IPS-18a (cell line): ENCODE results near the gene PRPF31.
"Not testable (repeated sequence)": the region's sequence is repeated elsewhere in the genome, so short reads cannot be mapped to it uniquely, and the experiment has no call there.

Source experiments
- H3K27ac ChIP-seq: one replicate; pipeline ENCODE4 v1.5.1; 2013; ENCODE audit warnings: low read length
- H3K27me3 ChIP-seq: one replicate; pipeline ENCODE4 v1.6.1; 2013; ENCODE audit warnings: mild to moderate bottlenecking, low read length; ENCODE audit not compliant: control insufficient read depth, insufficient read depth
- H3K36me3 ChIP-seq: one replicate; pipeline ENCODE4 v1.6.1; 2013; ENCODE audit warnings: low read depth, low read length; ENCODE audit not compliant: control insufficient read depth
- H3K4me1 ChIP-seq: one replicate; pipeline ENCODE4 v1.6.1; 2013; ENCODE audit warnings: low read depth, low read length; ENCODE audit not compliant: control insufficient read depth
- H3K4me3 ChIP-seq: one replicate; pipeline ENCODE4 v1.5.1; 2013; ENCODE audit warnings: low read length
- H3K9ac ChIP-seq: one replicate; pipeline ENCODE4 v1.6.1; 2013; ENCODE audit warnings: mild to moderate bottlenecking, low read length, moderate library complexity
- H3K9me3 ChIP-seq: one replicate; pipeline ENCODE4 v1.6.1; 2013; ENCODE audit warnings: low read depth, low read length; ENCODE audit not compliant: control insufficient read depth

Gene PRPF31

DNA sequence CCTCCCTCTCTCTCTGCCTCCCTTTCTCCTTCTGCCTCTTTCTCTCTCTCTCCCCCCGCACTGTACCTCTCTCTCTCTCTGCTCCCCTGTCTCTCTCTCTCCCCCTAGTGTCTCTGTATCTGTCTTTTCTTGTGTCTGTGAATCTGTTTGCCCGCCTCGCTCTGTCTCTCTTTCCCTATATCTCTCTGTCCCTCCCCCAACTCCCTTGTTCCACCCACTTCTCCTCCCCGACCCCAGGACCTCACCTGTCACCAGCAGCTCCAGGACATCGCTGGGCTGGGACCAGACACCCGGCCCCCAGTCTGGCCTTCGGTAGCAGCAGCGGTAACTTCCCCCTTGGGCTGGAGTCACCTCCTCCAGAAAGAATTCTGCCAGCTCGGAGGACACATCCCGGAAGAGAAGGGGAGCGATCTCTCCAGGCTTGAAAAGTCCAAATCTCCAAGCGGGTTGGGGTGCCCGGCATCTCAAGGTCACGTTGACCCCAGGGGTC is 18.9 kb upstream of the PRPF31 start:
- no peaks in the 10 kb centered on the region for H3K36me3 ChIP-seq
- peak overlapping the region; percentile 59 for H3K4me3 ChIP-seq
- H3K4me1 ChIP-seq = peaks cover 8% of the 10 kb centered on the region
- H3K9me3 ChIP-seq = no peaks in the 10 kb centered on the region
- H3K27me3 ChIP-seq = peaks cover 29% of the 10 kb centered on the region
- H3K9ac ChIP-seq = peak overlapping the region; percentile 42
- H3K27ac ChIP-seq = no peak overlapping the region

DNA sequence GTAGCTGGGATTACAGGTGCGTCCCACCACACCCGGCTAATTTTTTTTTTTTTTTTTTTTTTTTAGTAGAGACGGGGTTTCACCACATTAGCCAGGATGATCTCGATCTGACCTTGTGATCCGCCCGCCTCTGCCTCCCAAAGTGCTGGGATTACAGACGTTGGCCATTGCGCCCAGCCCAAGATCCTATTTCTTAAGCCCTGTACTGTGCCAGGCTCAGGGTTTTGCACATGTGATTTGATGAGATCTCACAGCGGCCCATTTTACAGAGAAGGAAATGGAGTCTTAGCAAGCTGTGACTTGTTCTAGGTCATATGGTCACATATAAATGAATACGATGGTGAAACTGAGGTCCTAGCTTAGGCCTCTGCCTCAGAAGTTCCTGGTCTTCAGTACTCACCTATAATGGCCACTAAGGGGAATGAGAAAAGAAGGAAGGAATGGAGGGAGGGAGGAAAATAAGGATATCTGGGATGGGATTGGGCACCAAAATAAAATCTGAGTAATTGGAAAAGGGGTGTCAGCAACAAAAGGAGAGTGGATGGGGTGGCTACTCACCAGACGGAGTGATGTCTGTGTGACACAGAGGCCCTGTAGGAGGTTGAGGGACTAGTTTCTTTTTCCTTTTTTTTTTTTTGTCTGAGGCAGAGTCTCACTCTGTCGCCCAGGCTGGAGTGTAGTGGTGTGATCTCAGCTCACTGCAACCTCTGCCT is 16.2 kb upstream of the PRPF31 start:
- no peak overlapping the region for H3K9ac ChIP-seq
- H3K4me3 ChIP-seq = no peak overlapping the region
- no peak overlapping the region for H3K27ac ChIP-seq
- no peaks in the 10 kb centered on the region for H3K9me3 ChIP-seq
- H3K4me1 ChIP-seq = peaks cover 8% of the 10 kb centered on the region
- peaks cover 28% of the 10 kb centered on the region for H3K27me3 ChIP-seq
- no peaks in the 10 kb centered on the region for H3K36me3 ChIP-seq

DNA sequence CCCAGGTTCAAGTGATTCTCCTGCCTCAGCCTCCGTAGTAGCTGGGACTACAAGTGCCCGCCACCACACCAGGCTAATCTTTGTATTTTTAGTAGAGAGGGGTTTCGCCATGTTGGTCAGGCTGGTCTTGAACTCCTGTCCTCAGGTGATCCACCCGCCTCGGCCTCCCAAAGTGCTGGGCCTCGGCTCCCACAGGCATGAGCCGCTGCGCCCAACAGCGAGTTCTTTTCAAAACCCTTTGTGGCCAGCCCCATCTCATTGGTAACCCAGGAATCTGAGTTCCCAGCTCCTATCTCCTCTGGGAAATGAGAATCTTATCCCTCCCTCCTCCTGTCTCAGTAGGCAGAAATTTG is 15.7 kb upstream of the PRPF31 start:
- not testable (repeated sequence) for H3K27ac ChIP-seq, H3K4me1 ChIP-seq, H3K9ac ChIP-seq, H3K36me3 ChIP-seq, H3K4me3 ChIP-seq, H3K9me3 ChIP-seq
- peaks cover 22% of the 10 kb centered on the region for H3K27me3 ChIP-seq

DNA sequence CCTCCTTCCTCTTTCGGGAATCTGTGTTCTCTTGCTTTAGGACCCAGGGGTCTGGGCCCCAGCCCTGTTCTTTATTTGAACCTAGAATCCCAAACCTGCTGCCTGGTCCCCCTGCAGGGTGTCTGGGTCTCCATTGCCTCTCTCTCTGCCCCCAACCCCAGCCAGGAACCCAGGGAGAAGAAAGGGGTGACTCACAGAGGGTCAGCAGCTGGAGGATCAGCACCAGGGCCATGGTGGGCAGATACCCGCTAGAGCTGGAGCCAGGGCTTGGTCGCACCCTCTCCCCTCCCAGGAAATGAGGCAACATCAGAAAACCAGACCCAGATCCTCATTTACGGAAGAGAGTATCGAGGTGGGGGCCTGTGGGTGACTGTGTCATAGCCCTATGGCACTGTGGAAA is 15.0 kb upstream of the PRPF31 start, which contains the start of gene OSCAR:
TSS of gene OSCAR (minus strand) at position 243 of the 400 bp plus-strand sequence. CDS start at position 232, 11 bp downstream.
- peaks cover 8% of the 10 kb centered on the region for H3K4me1 ChIP-seq
- no peak within 1 kb of the TSS for H3K27ac ChIP-seq
- no peaks in the 10 kb centered on the region for H3K9me3 ChIP-seq
- peaks cover 2% of the 10 kb centered on the region for H3K36me3 ChIP-seq
- no peak within 1 kb of the TSS for H3K4me3 ChIP-seq
- peaks cover 15% of the 10 kb centered on the region for H3K27me3 ChIP-seq
- no peak within 1 kb of the TSS for H3K9ac ChIP-seq

DNA sequence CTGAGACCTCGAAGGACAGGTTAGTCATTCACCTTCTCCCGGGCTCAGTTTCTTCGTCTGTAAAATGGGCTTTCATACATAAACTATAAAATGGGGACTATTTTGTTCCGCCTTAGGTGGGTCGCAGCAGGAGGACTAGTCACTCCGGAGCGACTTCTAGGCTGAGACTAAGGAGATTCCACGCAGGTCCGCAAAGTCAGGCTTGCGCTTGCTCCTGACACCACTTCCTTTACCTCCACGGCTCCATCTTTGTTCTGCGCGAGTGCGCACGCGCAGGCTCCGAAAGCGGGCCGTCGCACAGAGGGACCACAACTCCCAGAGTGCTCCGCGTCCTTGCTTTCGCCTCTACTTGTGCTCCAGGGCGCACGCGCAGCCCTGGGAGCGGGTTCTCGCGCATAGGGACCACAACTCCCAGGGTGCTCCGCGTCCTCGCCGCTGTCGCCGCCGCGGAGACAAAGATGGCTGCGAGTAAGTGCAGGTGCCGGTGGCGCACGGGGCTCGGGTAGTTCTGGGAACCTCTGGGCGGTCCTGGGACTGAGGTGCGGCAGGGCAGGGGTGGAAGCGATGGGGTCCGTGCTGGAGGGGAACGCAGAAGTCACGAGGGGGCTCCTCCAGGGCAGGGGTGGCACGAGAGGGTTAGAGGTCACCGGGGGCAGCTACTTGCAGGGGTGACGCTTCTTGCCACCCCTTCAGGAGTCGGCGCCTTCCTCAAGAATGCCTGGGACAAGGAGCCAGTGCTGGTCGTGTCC is 13.0 kb upstream of the PRPF31 start, which contains the start of gene NDUFA3:
TSS of gene NDUFA3 (plus strand) at position 435 of the 749 bp plus-strand sequence. CDS start at position 459, 24 bp downstream.
- Histone ChIP-seq H3K9me3 (no peaks in the 10 kb centered on the region), H3K4me3 (peak within 1 kb of the TSS; percentile 97)

DNA sequence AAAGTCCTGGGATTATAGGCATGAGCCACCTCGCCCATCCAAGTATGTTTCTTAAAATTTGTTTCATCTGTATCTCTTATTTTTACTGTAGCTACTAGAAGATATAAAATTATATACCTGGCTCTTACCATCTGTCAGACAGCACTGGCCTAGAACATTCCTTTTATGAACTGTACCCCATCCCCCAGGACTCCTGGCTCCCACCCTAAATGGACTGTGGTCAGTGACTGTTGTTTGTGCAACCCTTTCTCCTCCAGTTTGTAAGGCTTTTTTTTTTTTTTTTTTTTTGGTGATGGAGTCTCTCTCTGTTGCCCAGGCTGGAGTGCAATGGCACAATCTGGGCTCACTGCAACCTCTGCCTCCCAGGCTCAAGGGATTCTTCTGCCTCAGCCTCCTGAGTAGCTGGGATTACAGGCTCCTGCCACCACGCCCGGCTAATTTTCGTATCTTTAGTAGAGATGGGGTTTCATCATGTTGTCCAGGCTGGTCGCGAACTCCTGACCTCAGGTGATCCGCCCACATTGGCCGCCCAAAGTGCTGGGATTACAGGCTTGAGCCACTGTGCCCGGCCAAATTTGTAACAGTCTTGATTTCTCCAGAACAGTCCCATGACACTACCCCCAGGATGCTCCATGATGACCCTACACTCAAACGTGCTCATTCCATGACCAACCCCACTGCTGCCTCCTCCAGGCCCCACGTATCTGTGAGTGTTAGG is 10.4 kb upstream of the PRPF31 start:
- no peaks in the 10 kb centered on the region for H3K9me3 ChIP-seq
- peaks cover 40% of the 10 kb centered on the region for H3K36me3 ChIP-seq
- no peaks in the 10 kb centered on the region for H3K4me1 ChIP-seq

More for the DNA sequence above, 13.0 kb upstream of the PRPF31 start, which contains the start of gene NDUFA3:
- no peaks in the 10 kb centered on the region for H3K4me1 ChIP-seq
- no peaks in the 10 kb centered on the region for H3K27me3 ChIP-seq
- peaks cover 18% of the 10 kb centered on the region for H3K36me3 ChIP-seq
- H3K9ac ChIP-seq = peak within 1 kb of the TSS; percentile 89
- peak within 1 kb of the TSS; percentile 46 for H3K27ac ChIP-seq

GRCh38 chr19:54105796-54106195 is 9.8 kb upstream of the PRPF31 start:
- no peak overlapping the region for H3K27ac ChIP-seq
- no peaks in the 10 kb centered on the region for H3K27me3 ChIP-seq
- no peaks in the 10 kb centered on the region for H3K9me3 ChIP-seq
- H3K4me3 ChIP-seq = no peak overlapping the region
- H3K9ac ChIP-seq = no peak overlapping the region
- peaks cover 47% of the 10 kb centered on the region for H3K36me3 ChIP-seq
- H3K4me1 ChIP-seq = no peaks in the 10 kb centered on the region

More for the DNA sequence above, 10.4 kb upstream of the PRPF31 start:
- Histone ChIP-seq H3K9ac (no peak overlapping the region), H3K4me3 (no peak overlapping the region), H3K27ac (no peak overlapping the region), H3K27me3 (no peaks in the 10 kb centered on the region)

DNA sequence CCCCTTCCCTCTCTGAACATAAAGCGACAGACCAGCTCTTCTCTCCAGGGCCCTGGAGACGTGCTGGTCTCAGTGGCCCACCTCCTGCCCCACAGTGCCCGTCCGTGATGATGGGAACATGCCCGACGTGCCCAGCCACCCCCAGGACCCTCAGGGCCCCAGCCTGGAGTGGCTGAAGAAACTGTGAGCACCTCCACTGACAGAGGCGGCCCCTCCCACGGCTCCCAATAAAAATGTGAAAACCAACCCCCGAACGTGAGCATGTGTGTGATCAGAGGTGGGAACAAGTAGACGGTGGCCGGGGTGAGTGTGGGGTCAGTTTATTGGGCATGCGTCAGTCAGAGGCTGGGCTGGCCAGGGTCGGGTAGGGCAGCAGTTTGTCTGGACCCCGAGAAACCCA is 8.8 kb upstream of the PRPF31 start:
- Histone ChIP-seq H3K9ac (no peak overlapping the region), H3K36me3 (peaks cover 49% of the 10 kb centered on the region)

DNA sequence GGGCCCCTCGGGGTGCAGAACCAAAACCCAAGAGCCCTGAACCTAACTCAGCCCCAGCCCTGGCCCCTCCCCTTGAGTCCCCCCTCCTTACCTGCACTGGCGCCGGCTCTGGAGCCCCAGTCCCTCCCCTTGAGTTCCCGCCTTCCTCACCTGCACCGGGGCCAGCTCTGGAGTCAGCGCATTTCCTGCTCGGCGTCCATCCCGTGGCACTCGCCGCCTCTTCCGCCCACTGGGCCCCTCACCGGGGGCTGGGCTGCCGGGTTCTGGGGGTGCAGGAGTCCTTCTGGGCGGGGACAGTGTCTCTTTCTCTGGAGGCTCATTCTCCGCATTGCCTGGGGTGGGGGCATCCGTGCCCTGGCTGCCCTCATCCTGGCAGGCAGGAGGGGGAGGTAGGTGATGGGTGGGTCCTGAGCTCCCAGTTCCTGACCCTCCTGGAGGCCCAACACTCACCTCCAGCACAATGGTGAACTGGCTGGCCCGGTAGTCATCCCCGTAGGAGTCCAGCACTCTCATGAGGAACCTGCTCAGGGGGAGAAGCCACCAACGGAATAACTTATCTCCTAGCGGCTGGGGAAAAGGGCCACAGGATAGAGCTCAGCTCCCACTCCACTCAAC is 7.6 kb upstream of the PRPF31 start:
- no peaks in the 10 kb centered on the region for H3K27me3 ChIP-seq
- H3K27ac ChIP-seq = no peak overlapping the region
- no peak overlapping the region for H3K4me3 ChIP-seq
- no peaks in the 10 kb centered on the region for H3K9me3 ChIP-seq
- H3K9ac ChIP-seq = no peak overlapping the region
- no peaks in the 10 kb centered on the region for H3K4me1 ChIP-seq
- H3K36me3 ChIP-seq = peaks cover 49% of the 10 kb centered on the region

More for the DNA sequence above, 8.8 kb upstream of the PRPF31 start:
- H3K4me1 ChIP-seq = no peaks in the 10 kb centered on the region
- no peak overlapping the region for H3K4me3 ChIP-seq
- no peaks in the 10 kb centered on the region for H3K9me3 ChIP-seq
- no peak overlapping the region for H3K27ac ChIP-seq
- H3K27me3 ChIP-seq = no peaks in the 10 kb centered on the region

GRCh38 chr19:54108496-54108895 is 7.1 kb upstream of the PRPF31 start:
- Histone ChIP-seq H3K27me3 (no peaks in the 10 kb centered on the region), H3K9ac (no peak overlapping the region), H3K4me1 (no peaks in the 10 kb centered on the region), H3K9me3 (no peaks in the 10 kb centered on the region), H3K36me3 (peaks cover 52% of the 10 kb centered on the region), H3K4me3 (no peak overlapping the region), H3K27ac (no peak overlapping the region)

- Histone ChIP-seq H3K4me1 (no peaks in the 10 kb centered on the region), H3K9me3 (no peaks in the 10 kb centered on the region), H3K27ac (no peak overlapping the region), H3K36me3 (peaks cover 52% of the 10 kb centered on the region), H3K4me3 (no peak overlapping the region), H3K9ac (no peak overlapping the region), H3K27me3 (no peaks in the 10 kb centered on the region)
Measured at GRCh38 chr19:54109651-54110050, 5.9 kb upstream of the PRPF31 start.
